Activated CD8-positive, alpha-beta memory T cell treated with anti-CD3 and anti-CD28 coated beads, Interleukin-2, amount 10 ng/mL, durations not matched to agents 7 days and 5 days (primary cell): Measurements from ENCODE around the gene USP36. TPM values are rescaled to one million over a fixed set of nuclear protein-coding genes. Genes with fewer than 3 reads are reported as not detected.
"Not testable (repeated sequence)": the region's sequence is repeated elsewhere in the genome, so short reads cannot be mapped to it uniquely, and the experiment has no call there.

Experiments
- ATAC-seq: fragments of 150-1000 bp; cut with Tn5 transposase; one replicate; pipeline ENCODE4 v1.10.0; 2021; ENCODE audit warnings: moderate library complexity
- CTCF ChIA-PET: fragments of 350-600 bp; sonication (Branson Sonifier 250); formaldehyde crosslinking; loops from one replicate; lab custom pipeline; 2021; ENCODE audit warnings: antibody characterized with exemption; lab: Charles Lee
- DNase-seq: peaks from one replicate; pipeline ENCODE4 v3.0.0-alpha.2; 2020
- H3K27ac Mint-ChIP-seq: one replicate; pipeline ENCODE4 v1.8.0; 2021; ENCODE audit warnings: mild to moderate bottlenecking, mixed read lengths
- H3K27me3 Mint-ChIP-seq: one replicate; pipeline ENCODE4 v1.8.0; 2021; ENCODE audit warnings: mixed read lengths
- H3K36me3 Mint-ChIP-seq: one replicate; pipeline ENCODE4 v1.8.0; 2021; ENCODE audit warnings: mild to moderate bottlenecking, mixed read lengths
- H3K4me1 Mint-ChIP-seq: one replicate; pipeline ENCODE4 v1.8.0; 2021; ENCODE audit warnings: mixed read lengths
- H3K4me3 Mint-ChIP-seq: one replicate; pipeline ENCODE4 v1.8.0; 2021; ENCODE audit warnings: mild to moderate bottlenecking, moderate library complexity, mixed read lengths
- H3K9me3 Mint-ChIP-seq: one replicate; pipeline ENCODE4 v1.8.0; 2022; ENCODE audit warnings: low read depth, mixed read lengths
- total RNA-seq, 2 experiments: library from RNA; stranded (reverse); gene quantifications; one replicate each; pipeline ENCODE4 v1.2.3, GENCODE V29; 2021

Gene USP36
- total RNA-seq, 2 experiments from 2014 or later: 84.5 to 94.3 TPM

- ATAC-seq (peak; percentile 89), DNase-seq (peak; percentile 84)
- peaks cover 9% of the 10 kb centered on the region for H3K36me3 Mint-ChIP-seq
- CTCF ChIA-PET: interaction anchor here (0.7 to 2.0 kb wide), 6 partner anchors 9 to 50 kb away, joined by 3 to 14 read pairs (median 4); no protein-coding TSS in a partner anchor
- peaks cover 68% of the 10 kb centered on the region for H3K4me1 Mint-ChIP-seq
- no peaks in the 10 kb centered on the region for H3K9me3 Mint-ChIP-seq
- peak overlapping the region; percentile 55 for H3K4me3 Mint-ChIP-seq
- peak overlapping the region; percentile 86 for H3K27ac Mint-ChIP-seq
- no peaks in the 10 kb centered on the region for H3K27me3 Mint-ChIP-seq
Measured at GRCh38 chr17:78759203-78759968, 81.2 kb downstream of the USP36 start.

GRCh38 chr17:78753316-78754250, 87.0 kb downstream of the USP36 start:
- no peaks in the 10 kb centered on the region for H3K9me3 Mint-ChIP-seq
- ATAC-seq (no peak), DNase-seq (no peak)
- H3K27ac Mint-ChIP-seq: peak overlapping the region; percentile 30
- peaks cover 83% of the 10 kb centered on the region for H3K4me1 Mint-ChIP-seq
- no peaks in the 10 kb centered on the region for H3K27me3 Mint-ChIP-seq
- H3K36me3 Mint-ChIP-seq: peaks cover 10% of the 10 kb centered on the region
- H3K4me3 Mint-ChIP-seq: no peak overlapping the region
- CTCF ChIA-PET: no interaction called here

- peaks cover 85% of the 10 kb centered on the region for H3K4me1 Mint-ChIP-seq
- H3K27ac Mint-ChIP-seq: peak overlapping the region; percentile 80
- CTCF ChIA-PET: interaction anchor here (1.2 kb wide), 1 partner anchor 20 kb away, joined by 4 read pairs; no protein-coding TSS in a partner anchor
- no peak for ATAC-seq
- DNase-seq: no peak
- H3K27me3 Mint-ChIP-seq: no peaks in the 10 kb centered on the region
- H3K36me3 Mint-ChIP-seq: peaks cover 11% of the 10 kb centered on the region
- H3K9me3 Mint-ChIP-seq: no peaks in the 10 kb centered on the region
- no peak overlapping the region for H3K4me3 Mint-ChIP-seq
Measured at GRCh38 chr17:78751447-78752161, 89.0 kb downstream of the USP36 start.

- CTCF ChIA-PET, H3K4me3 Mint-ChIP-seq: not testable (repeated sequence)
Measured at GRCh38 chr17:78751000-78751399, 89.6 kb downstream of the USP36 start.

GRCh38 chr17:78748730-78749317, 91.8 kb downstream of the USP36 start:
- ATAC-seq: peak; percentile 89
- CTCF ChIA-PET: interaction anchor here (0.6 to 5.0 kb wide), 15 partner anchors 8 to 1516 kb away, joined by 3 to 35 read pairs (median 4); no protein-coding TSS in a partner anchor
- Mint-ChIP-seq H3K27me3 (no peaks in the 10 kb centered on the region), H3K4me1 (peaks cover 92% of the 10 kb centered on the region), H3K36me3 (peaks cover 8% of the 10 kb centered on the region), H3K27ac (peak overlapping the region; percentile 89), H3K9me3 (no peaks in the 10 kb centered on the region), H3K4me3 (peak overlapping the region; percentile 69)
- peak; percentile 93 for DNase-seq

More at GRCh38 chr17:78751000-78751399, 89.6 kb downstream of the USP36 start:
- ATAC-seq, H3K9me3 Mint-ChIP-seq, H3K27me3 Mint-ChIP-seq, DNase-seq, H3K36me3 Mint-ChIP-seq: not testable (repeated sequence)
- peak overlapping the region; percentile 80 for H3K27ac Mint-ChIP-seq
- peaks cover 86% of the 10 kb centered on the region for H3K4me1 Mint-ChIP-seq

- Mint-ChIP-seq H3K4me1 (peaks cover 93% of the 10 kb centered on the region), H3K9me3 (no peaks in the 10 kb centered on the region), H3K36me3 (peaks cover 13% of the 10 kb centered on the region), H3K27ac (peak overlapping the region; percentile 89), H3K27me3 (no peaks in the 10 kb centered on the region), H3K4me3 (peak overlapping the region; percentile 69)
- CTCF ChIA-PET: interaction anchor here (0.7 to 5.0 kb wide), 16 partner anchors 8 to 71 kb away, joined by 3 to 35 read pairs (median 4); no protein-coding TSS in a partner anchor
- ATAC-seq (peak; percentile 58), DNase-seq (peak; percentile 77)
Measured at GRCh38 chr17:78748048-78748729, 92.4 kb downstream of the USP36 start.

- CTCF ChIA-PET: interaction anchor here (0.7 to 5.0 kb wide), 13 partner anchors 10 to 72 kb away, joined by 3 to 35 read pairs (median 4); no protein-coding TSS in a partner anchor
- no peaks in the 10 kb centered on the region for H3K27me3 Mint-ChIP-seq
- no peak overlapping the region for H3K4me3 Mint-ChIP-seq
- H3K4me1 Mint-ChIP-seq: peaks cover 93% of the 10 kb centered on the region
- H3K36me3 Mint-ChIP-seq: peaks cover 16% of the 10 kb centered on the region
- H3K27ac Mint-ChIP-seq: peak overlapping the region; percentile 89
- ATAC-seq (peak; percentile 9), DNase-seq (no peak)
- no peaks in the 10 kb centered on the region for H3K9me3 Mint-ChIP-seq
Measured at GRCh38 chr17:78747488-78747887, 93.1 kb downstream of the USP36 start.

- ATAC-seq (no peak), DNase-seq (no peak)
- no peaks in the 10 kb centered on the region for H3K27me3 Mint-ChIP-seq
- H3K4me3 Mint-ChIP-seq: no peak overlapping the region
- H3K27ac Mint-ChIP-seq: peak overlapping the region; percentile 89
- H3K36me3 Mint-ChIP-seq: peaks cover 16% of the 10 kb centered on the region
- CTCF ChIA-PET: interaction anchor here (1.1 to 5.0 kb wide), 3 partner anchors 11 to 73 kb away, joined by 3 to 35 read pairs (median 5); no protein-coding TSS in a partner anchor
- H3K4me1 Mint-ChIP-seq: peaks cover 93% of the 10 kb centered on the region
- no peaks in the 10 kb centered on the region for H3K9me3 Mint-ChIP-seq
Measured at GRCh38 chr17:78746949-78747269, 93.7 kb downstream of the USP36 start.

GRCh38 chr17:78746263-78746948, 94.2 kb downstream of the USP36 start:
- H3K9me3 Mint-ChIP-seq: no peaks in the 10 kb centered on the region
- DNase-seq (no peak), ATAC-seq (no peak)
- H3K36me3 Mint-ChIP-seq: peaks cover 18% of the 10 kb centered on the region
- peak overlapping the region; percentile 51 for H3K27ac Mint-ChIP-seq
- CTCF ChIA-PET: interaction anchor here (1.0 to 5.0 kb wide), 5 partner anchors 10 to 73 kb away, joined by 3 to 35 read pairs (median 4); no protein-coding TSS in a partner anchor
- no peak overlapping the region for H3K4me3 Mint-ChIP-seq
- H3K27me3 Mint-ChIP-seq: no peaks in the 10 kb centered on the region
- peaks cover 93% of the 10 kb centered on the region for H3K4me1 Mint-ChIP-seq
